ENCODE data around the gene OR52A1. TPM values are rescaled to one million over a fixed set of nuclear protein-coding genes. Genes with fewer than 3 reads are reported as not detected.

The OR52A1 gene
- total and polyA plus RNA-seq, 2 of the 4 experiments (the other 2 are of a cell fraction) = not detected

GRCh38 chr11:5131584-5132335 lies 22.8 kb downstream of the OR52A1 start:
- no peak overlapping the region for H4K91ac ChIP-seq (ENCODE audit: insufficient read depth, low read depth, low read length)
- no peaks in the 10 kb centered on the region for H3K9me3 ChIP-seq (ENCODE audit: control insufficient read depth, insufficient read depth, low read length)
- no peak overlapping the region for H3K4me2 ChIP-seq (ENCODE audit: low read depth, low read length)
- ChIA-PET CTCF (no interaction called here), POLR2A (ENCODE audit: unreplicated experiment) (no interaction called here)
- no peaks in the 10 kb centered on the region for H3K27me3 ChIP-seq (ENCODE audit: control insufficient read depth, insufficient read depth, low read length)
- no peak overlapping the region for H3K4ac ChIP-seq (ENCODE audit: low read depth, low read length)
- no peak overlapping the region for H2BK5ac ChIP-seq (ENCODE audit: low read depth, low read length, poor library complexity, severe bottlenecking)
- no peaks in the 10 kb centered on the region for H3K79me1 ChIP-seq (ENCODE audit: low read depth in 1 of 2, low read length in 2 of 2)
- no CpG with 5 or more reads among the region's 8 CpGs for WGBS, 2 experiments (ENCODE audit: extremely low coverage in 2 of 2, insufficient read length in 1 of 2)
- no peak overlapping the region for H2BK120ac ChIP-seq (ENCODE audit: low read depth, low read length)
- H3K27ac ChIP-seq (ENCODE audit: insufficient read depth, low read length) = no peak overlapping the region
- no peak overlapping the region for H2AFZ ChIP-seq (replicated peaks; ENCODE audit: low read length, poor library complexity)
- no TSS peak for BruUV-seq (replicated peaks)
- H4K5ac ChIP-seq (ENCODE audit: low read depth, low read length) = no peak overlapping the region
- no peak for TF ChIP-seq CHD1 (IDR thresholded peaks at IDR 0.05; ENCODE audit: low read depth, low read length)
- no peak for TF ChIP-seq RAD21 (IDR thresholded peaks at IDR 0.05; ENCODE audit: low read length)
- TF ChIP-seq RFX5 (IDR thresholded peaks at IDR 0.05; ENCODE audit: low read depth, low read length) = no peak
- no peak for TF ChIP-seq SMC3 (IDR thresholded peaks at IDR 0.05; ENCODE audit: low read depth, low read length)
- no peak for TF ChIP-seq RCOR1 (IDR thresholded peaks at IDR 0.05; ENCODE audit: insufficient replicate concordance, low read length)
- TF ChIP-seq MAZ (IDR thresholded peaks at IDR 0.05; ENCODE audit: borderline replicate concordance, low read depth, low read length) = no peak
- TF ChIP-seq MAFK (IDR thresholded peaks at IDR 0.05; ENCODE audit: low read depth, low read length) = no peak
- no peak for TF ChIP-seq NFE2L2 (IDR thresholded peaks at IDR 0.05; ENCODE audit: low read depth, low read length)
- TF ChIP-seq, protein P1, sequence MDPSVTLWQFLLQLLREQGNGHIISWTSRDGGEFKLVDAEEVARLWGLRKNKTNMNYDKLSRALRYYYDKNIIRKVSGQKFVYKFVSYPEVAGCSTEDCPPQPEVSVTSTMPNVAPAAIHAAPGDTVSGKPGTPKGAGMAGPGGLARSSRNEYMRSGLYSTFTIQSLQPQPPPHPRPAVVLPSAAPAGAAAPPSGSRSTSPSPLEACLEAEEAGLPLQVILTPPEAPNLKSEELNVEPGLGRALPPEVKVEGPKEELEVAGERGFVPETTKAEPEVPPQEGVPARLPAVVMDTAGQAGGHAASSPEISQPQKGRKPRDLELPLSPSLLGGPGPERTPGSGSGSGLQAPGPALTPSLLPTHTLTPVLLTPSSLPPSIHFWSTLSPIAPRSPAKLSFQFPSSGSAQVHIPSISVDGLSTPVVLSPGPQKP (IDR thresholded peaks at IDR 0.05; ENCODE audit: borderline replicate concordance, low read depth, low read length) = no peak
- no peak for TF ChIP-seq MXI1 (IDR thresholded peaks at IDR 0.05; ENCODE audit: borderline replicate concordance, low read depth, low read length)
- TF ChIP-seq FOS (IDR thresholded peaks at IDR 0.05; ENCODE audit: low read depth, low read length) = no peak
- H4K20me1 ChIP-seq (ENCODE audit: insufficient read depth, low read length) = no peaks in the 10 kb centered on the region
- no peaks in the 10 kb centered on the region for H3K36me3 ChIP-seq (ENCODE audit: control insufficient read depth, insufficient read depth, low read length)
- ATAC-seq (ENCODE audit: low read depth) = no peak
- no peaks in the 10 kb centered on the region for H3K9me1 ChIP-seq (ENCODE audit: insufficient read depth, low read length)
- H3K18ac ChIP-seq (ENCODE audit: low read depth, low read length) = no peak overlapping the region
- H3K56ac ChIP-seq (ENCODE audit: extremely low read depth, insufficient read depth, low read length) = no peak overlapping the region
- H3K4me1 ChIP-seq (ENCODE audit: control insufficient read depth, insufficient read depth, low read length) = no peaks in the 10 kb centered on the region
- no peak overlapping the region for H2AK5ac ChIP-seq (ENCODE audit: low read depth, low read length)
- no peak overlapping the region for H3K14ac ChIP-seq (replicated peaks; ENCODE audit: low read depth, low read length)
- H3K4me3 ChIP-seq (ENCODE audit: insufficient read depth, low read depth, low read length) = no peak overlapping the region
- no peak overlapping the region for H3K23ac ChIP-seq (ENCODE audit: low read depth, low read length)
- H2BK15ac ChIP-seq (ENCODE audit: low read depth, low read length) = no peak overlapping the region
- dilution Hi-C loops (cut with HindIII; ENCODE audit: low sequenced_read_pairs, unreplicated experiment) = no loop called here
- no peak overlapping the region for H3K9ac ChIP-seq (ENCODE audit: low read depth, low read length)
- no peak overlapping the region for H4K8ac ChIP-seq (ENCODE audit: low read depth in 2 of 2, low read length in 2 of 2)
- DNase-seq = no peak
- H2AK9ac ChIP-seq (replicated peaks; ENCODE audit: low read depth, low read length, poor library complexity) = no peak overlapping the region
- in situ Hi-C loops (cut with MboI; ENCODE audit: low sequenced_read_pairs) = no loop called here
- H2BK20ac ChIP-seq (ENCODE audit: low read depth, low read length) = no peak overlapping the region
- intact Hi-C loops (cut with micrococcal nuclease) = no loop called here
